HL-60/S4 (cell line): ENCODE results near the gene MCF2.
"Not testable (repeated sequence)": the region's sequence is repeated elsewhere in the genome, so short reads cannot be mapped to it uniquely, and the experiment has no call there.

Experiments
- in situ Hi-C: fragments of 300-500 bp; cut with MboI; formaldehyde crosslinking; loops from 2 replicates; pipeline ENCODE4 v1.14.3; 2022; ENCODE audit warnings: low sequenced_read_pairs

Gene MCF2

GRCh38 chrX:139708067-139708466 lies at the start of gene MCF2:
Gene MCF2 (minus strand): TSS chrX:139708167. CDS start chrX:139651744, 56,423 bp downstream.
- in situ Hi-C loops = no loop called here

GRCh38 chrX:139751053-139751452 lies 43.1 kb upstream of the MCF2 start:
- in situ Hi-C loops = no loop called here

GRCh38 chrX:139750390-139750789 lies 42.4 kb upstream of the MCF2 start:
- in situ Hi-C loops = no loop called here

- in situ Hi-C loops = no loop called here
Observed at GRCh38 chrX:139739138-139739537, 31.2 kb upstream of the MCF2 start.

- in situ Hi-C loops = no loop called here
Observed at GRCh38 chrX:139738581-139738980, 30.6 kb upstream of the MCF2 start.

GRCh38 chrX:139736151-139736550 lies 28.2 kb upstream of the MCF2 start:
- in situ Hi-C loops = no loop called here

- in situ Hi-C loops = no loop called here
Observed at GRCh38 chrX:139734996-139735395, 27.0 kb upstream of the MCF2 start.

GRCh38 chrX:139725720-139726119 lies 17.8 kb upstream of the MCF2 start:
- in situ Hi-C loops = no loop called here

GRCh38 chrX:139724626-139725025 lies 16.7 kb upstream of the MCF2 start:
- in situ Hi-C loops = no loop called here

- in situ Hi-C loops = no loop called here
Observed at GRCh38 chrX:139720979-139721378, 13.0 kb upstream of the MCF2 start.

- in situ Hi-C loops = no loop called here
Observed at GRCh38 chrX:139720136-139720535, 12.2 kb upstream of the MCF2 start.

GRCh38 chrX:139702658-139703057 lies 5.3 kb downstream of the MCF2 start:
- in situ Hi-C loops = no loop called here

GRCh38 chrX:139692908-139693307 lies 15.1 kb downstream of the MCF2 start:
- in situ Hi-C loops = no loop called here

GRCh38 chrX:139692506-139692849 lies 15.5 kb downstream of the MCF2 start:
- in situ Hi-C loops = no loop called here

GRCh38 chrX:139691843-139692505 lies 16.0 kb downstream of the MCF2 start:
- in situ Hi-C loops = no loop called here

- in situ Hi-C loops = no loop called here
Observed at GRCh38 chrX:139691493-139691842, 16.5 kb downstream of the MCF2 start.

- in situ Hi-C loops = not testable (repeated sequence)
Observed at GRCh38 chrX:139685175-139685574, 22.8 kb downstream of the MCF2 start.

- in situ Hi-C loops = no loop called here
Observed at GRCh38 chrX:139680356-139680755, 27.6 kb downstream of the MCF2 start.

- in situ Hi-C loops = no loop called here
Observed at GRCh38 chrX:139647597-139647996, 60.4 kb downstream of the MCF2 start.

GRCh38 chrX:139642241-139642927 lies 65.6 kb downstream of the MCF2 start:
- in situ Hi-C loops = no loop called here

GRCh38 chrX:139640259-139640658 lies 67.7 kb downstream of the MCF2 start:
- in situ Hi-C loops = no loop called here

- in situ Hi-C loops = no loop called here
Observed at GRCh38 chrX:139639253-139639652, 68.7 kb downstream of the MCF2 start.

- in situ Hi-C loops = no loop called here
Observed at GRCh38 chrX:139600105-139600504, 107.9 kb downstream of the MCF2 start.
